Glutamatergic neuron (in vitro differentiated cells): ENCODE data around the gene NDST1. TPM values are rescaled to one million over a fixed set of nuclear protein-coding genes. Genes with fewer than 3 reads are reported as not detected.

Experiments
- DNase-seq: peaks from one replicate; pipeline ENCODE4 v3.0.0; 2022
- H3K27ac Mint-ChIP-seq: one replicate; pipeline ENCODE4 v1.8.0; 2020; ENCODE audit warnings: mild to moderate bottlenecking, mixed read lengths, inconsistent platforms; ENCODE audit not compliant: unreplicated experiment
- H3K27me3 Mint-ChIP-seq: one replicate; pipeline ENCODE4 v1.8.0; 2020; ENCODE audit warnings: mild to moderate bottlenecking, moderate library complexity, mixed read lengths, inconsistent platforms; ENCODE audit not compliant: unreplicated experiment
- H3K36me3 Mint-ChIP-seq: one replicate; pipeline ENCODE4 v1.8.0; 2020; ENCODE audit warnings: mild to moderate bottlenecking, mixed read lengths, inconsistent platforms; ENCODE audit not compliant: unreplicated experiment
- H3K4me1 Mint-ChIP-seq: one replicate; pipeline ENCODE4 v1.8.0; 2020; ENCODE audit warnings: mild to moderate bottlenecking, low read depth, mixed read lengths, inconsistent platforms; ENCODE audit not compliant: unreplicated experiment
- H3K4me3 Mint-ChIP-seq: one replicate; pipeline ENCODE4 v1.8.0; 2020; ENCODE audit warnings: mild to moderate bottlenecking, mixed read lengths, inconsistent platforms; ENCODE audit not compliant: unreplicated experiment
- H3K9me3 Mint-ChIP-seq: one replicate; pipeline ENCODE4 v1.8.0; 2020; ENCODE audit warnings: mild to moderate bottlenecking, moderate library complexity, mixed read lengths, inconsistent platforms; ENCODE audit not compliant: unreplicated experiment
- total RNA-seq: library from RNA; stranded (reverse); fragmentation: NEBNext Ultra II Directional; extraction: Animal tissue kit (Norgen Biotek cat#: 25700); gene quantifications from one replicate; pipeline ENCODE4 v1.2.1, GENCODE V29; 2021; ENCODE audit not compliant: unreplicated experiment
- TF ChIP-seq, protein P1 (sequence below): fragments of 200-600 bp; sonication (generic); IDR thresholded peaks from one replicate; pipeline ENCODE4 v1.5.0; 2021; ENCODE audit not compliant: partially characterized antibody, unreplicated experiment

Gene NDST1
- total RNA-seq, 1 donor from 2014 or later: 160 TPM

DNA sequence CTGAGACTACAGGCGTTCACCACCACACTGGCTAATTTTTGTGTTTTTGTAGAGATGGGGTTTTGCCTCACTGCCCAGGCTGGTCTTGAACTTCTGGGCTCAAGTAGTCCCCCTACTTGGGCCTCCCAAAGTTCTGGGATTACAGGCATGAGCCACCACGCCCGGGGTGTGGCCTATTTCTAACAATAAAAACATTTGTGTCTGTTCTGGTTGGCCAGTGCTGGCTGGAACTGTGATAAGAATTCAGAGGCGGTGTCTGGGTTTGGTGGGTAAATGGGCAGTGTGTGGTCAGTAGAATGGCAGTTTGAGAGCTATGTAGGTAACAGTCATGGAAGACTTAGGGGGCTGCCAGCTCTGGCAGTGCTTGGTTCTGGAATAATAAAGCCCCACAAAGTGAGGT lies 85.7 kb downstream of the NDST1 start:
- TF ChIP-seq, protein P1, sequence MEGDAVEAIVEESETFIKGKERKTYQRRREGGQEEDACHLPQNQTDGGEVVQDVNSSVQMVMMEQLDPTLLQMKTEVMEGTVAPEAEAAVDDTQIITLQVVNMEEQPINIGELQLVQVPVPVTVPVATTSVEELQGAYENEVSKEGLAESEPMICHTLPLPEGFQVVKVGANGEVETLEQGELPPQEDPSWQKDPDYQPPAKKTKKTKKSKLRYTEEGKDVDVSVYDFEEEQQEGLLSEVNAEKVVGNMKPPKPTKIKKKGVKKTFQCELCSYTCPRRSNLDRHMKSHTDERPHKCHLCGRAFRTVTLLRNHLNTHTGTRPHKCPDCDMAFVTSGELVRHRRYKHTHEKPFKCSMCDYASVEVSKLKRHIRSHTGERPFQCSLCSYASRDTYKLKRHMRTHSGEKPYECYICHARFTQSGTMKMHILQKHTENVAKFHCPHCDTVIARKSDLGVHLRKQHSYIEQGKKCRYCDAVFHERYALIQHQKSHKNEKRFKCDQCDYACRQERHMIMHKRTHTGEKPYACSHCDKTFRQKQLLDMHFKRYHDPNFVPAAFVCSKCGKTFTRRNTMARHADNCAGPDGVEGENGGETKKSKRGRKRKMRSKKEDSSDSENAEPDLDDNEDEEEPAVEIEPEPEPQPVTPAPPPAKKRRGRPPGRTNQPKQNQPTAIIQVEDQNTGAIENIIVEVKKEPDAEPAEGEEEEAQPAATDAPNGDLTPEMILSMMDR: no peak
- peaks cover 5% of the 10 kb centered on the region for H3K9me3 Mint-ChIP-seq
- no peaks in the 10 kb centered on the region for H3K36me3 Mint-ChIP-seq
- no peak overlapping the region for H3K4me3 Mint-ChIP-seq
- peaks cover 4% of the 10 kb centered on the region for H3K27me3 Mint-ChIP-seq
- peaks cover 31% of the 10 kb centered on the region for H3K4me1 Mint-ChIP-seq
- no peak overlapping the region for H3K27ac Mint-ChIP-seq
- no peak for DNase-seq

DNA sequence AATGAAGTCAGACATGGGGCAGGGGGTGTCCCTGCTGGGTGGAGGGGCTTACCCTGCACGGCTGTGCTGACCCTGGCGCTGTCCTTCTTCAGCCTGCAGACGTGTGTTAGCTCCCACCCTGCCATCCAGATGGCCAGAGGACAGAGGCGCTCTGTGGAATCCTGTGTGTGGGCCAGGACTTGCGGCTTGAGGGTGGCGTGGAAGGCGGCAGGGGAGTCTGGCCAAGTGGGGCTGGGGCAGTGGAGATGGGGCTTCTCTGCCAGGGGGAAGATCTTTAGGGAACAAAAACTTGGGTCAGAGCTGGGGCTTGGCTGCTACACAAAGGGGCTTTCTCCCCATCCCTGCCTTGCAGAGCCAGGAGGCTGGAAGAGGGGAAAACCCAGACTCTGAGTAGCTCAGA lies 86.1 kb downstream of the NDST1 start:
- TF ChIP-seq, protein P1: no peak
- Mint-ChIP-seq H3K4me3 (no peak overlapping the region), H3K27ac (no peak overlapping the region), H3K36me3 (no peaks in the 10 kb centered on the region), H3K27me3 (peaks cover 4% of the 10 kb centered on the region), H3K4me1 (peaks cover 31% of the 10 kb centered on the region), H3K9me3 (peaks cover 5% of the 10 kb centered on the region)
- DNase-seq: no peak

DNA sequence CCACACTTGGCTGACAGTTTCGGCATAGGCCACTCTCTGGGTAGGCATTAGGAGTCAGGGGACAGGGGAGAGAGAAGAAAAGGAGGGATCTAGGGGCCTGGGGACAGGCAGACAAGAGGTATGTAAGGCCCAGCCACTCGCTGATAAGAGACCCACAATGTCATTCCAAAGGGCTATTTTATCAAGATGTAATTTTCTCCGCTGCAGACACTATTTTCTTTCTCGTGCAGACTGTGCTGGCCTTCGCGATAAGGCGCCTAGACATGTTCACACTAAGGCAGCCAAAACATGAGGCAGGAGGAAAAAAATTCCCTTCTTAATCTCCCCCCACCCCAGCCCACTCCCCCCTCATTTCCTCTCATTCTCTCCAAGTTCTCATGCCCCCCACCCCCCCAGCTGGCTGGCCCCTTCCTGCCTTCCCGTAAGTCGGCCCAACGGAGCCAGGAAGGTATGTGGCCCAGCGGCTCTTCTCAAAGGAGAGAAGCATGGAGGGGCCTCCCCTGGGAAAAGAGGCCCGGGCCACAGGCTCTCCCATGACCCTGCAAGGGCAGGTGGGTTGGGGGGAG lies 87.6 kb downstream of the NDST1 start:
- Mint-ChIP-seq H3K36me3 (no peaks in the 10 kb centered on the region), H3K27me3 (peaks cover 4% of the 10 kb centered on the region), H3K27ac (no peak overlapping the region), H3K9me3 (peaks cover 5% of the 10 kb centered on the region), H3K4me3 (no peak overlapping the region), H3K4me1 (peaks cover 23% of the 10 kb centered on the region)
- TF ChIP-seq, protein P1: no peak
- no peak for DNase-seq

DNA sequence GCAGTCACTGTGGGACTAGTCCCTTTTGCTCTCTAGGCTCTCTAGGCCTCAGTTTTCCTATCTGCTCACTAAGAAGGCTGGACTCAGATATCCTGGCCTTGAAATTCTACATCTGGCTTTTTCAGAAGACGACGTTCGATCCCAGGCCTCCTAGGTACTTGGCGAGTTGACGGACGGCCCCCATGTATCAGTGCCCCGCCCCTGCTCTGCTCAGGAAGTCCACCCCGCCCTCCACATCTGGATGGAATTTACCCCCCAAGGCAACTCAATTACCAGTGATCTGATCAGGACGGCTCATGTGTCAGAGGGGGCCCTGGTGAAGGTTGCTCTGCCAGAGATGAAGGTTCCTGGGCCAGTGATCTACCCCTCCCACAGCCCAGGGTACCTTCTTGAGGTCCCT lies 88.4 kb downstream of the NDST1 start:
- H3K4me1 Mint-ChIP-seq: peaks cover 18% of the 10 kb centered on the region
- DNase-seq: no peak
- TF ChIP-seq, protein P1: no peak
- no peak overlapping the region for H3K4me3 Mint-ChIP-seq
- H3K27ac Mint-ChIP-seq: no peak overlapping the region
- H3K27me3 Mint-ChIP-seq: peaks cover 4% of the 10 kb centered on the region
- H3K9me3 Mint-ChIP-seq: peaks cover 2% of the 10 kb centered on the region
- H3K36me3 Mint-ChIP-seq: no peaks in the 10 kb centered on the region

DNA sequence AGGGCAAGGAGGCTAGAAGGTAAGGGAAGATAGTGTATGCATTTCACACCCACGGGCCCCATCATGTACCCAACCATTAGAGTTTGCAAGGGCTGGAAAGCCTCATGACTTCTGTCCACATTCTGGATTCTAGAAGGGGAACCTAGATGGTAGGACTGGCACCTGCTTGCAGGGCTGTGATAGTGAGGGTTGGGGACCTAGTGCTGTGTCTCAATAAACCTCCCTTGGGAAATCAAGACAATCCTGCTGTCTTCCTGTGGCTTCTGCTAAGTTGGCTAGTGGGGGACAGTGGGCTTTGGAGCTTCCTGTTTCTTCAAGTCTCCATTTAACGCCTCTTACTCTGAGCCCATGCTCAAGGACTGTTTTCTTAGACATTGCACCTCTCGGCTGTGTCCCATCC lies 88.9 kb downstream of the NDST1 start:
- no peaks in the 10 kb centered on the region for H3K9me3 Mint-ChIP-seq
- H3K4me1 Mint-ChIP-seq: peaks cover 15% of the 10 kb centered on the region
- no peak overlapping the region for H3K27ac Mint-ChIP-seq
- no peaks in the 10 kb centered on the region for H3K36me3 Mint-ChIP-seq
- no peak for DNase-seq
- H3K27me3 Mint-ChIP-seq: peaks cover 4% of the 10 kb centered on the region
- TF ChIP-seq, protein P1: no peak
- H3K4me3 Mint-ChIP-seq: no peak overlapping the region
